A172 (cell line): ENCODE data around the gene C20orf144. TPM values are rescaled to one million over a fixed set of nuclear protein-coding genes. Genes with fewer than 3 reads are reported as not detected.

Source experiments
- DNase-seq: peaks from one replicate; pipeline ENCODE4 v3.0.0-alpha.2; 2015; ENCODE audit warnings: low spot score
- total RNA-seq: library from RNA; depleted of rRNA; stranded (reverse); fragments of >200 nt; shearing (Covaris generic); gene quantifications from 2 replicates; pipeline ENCODE4 v1.2.3, GENCODE V29; 2014

C20orf144 gene
- total RNA-seq, 1 experiment from 2014 or later: not detected

- DNase-seq: no peak
Observed at GRCh38 chr20:33650111-33650752, 11.9 kb upstream of the C20orf144 start.

- no peak for DNase-seq
Observed at GRCh38 chr20:33650753-33651561, 11.2 kb upstream of the C20orf144 start.

- DNase-seq: peak; percentile 27
Observed at GRCh38 chr20:33651562-33652048, 10.5 kb upstream of the C20orf144 start.

GRCh38 chr20:33653218-33653899 is 8.8 kb upstream of the C20orf144 start:
- peak; percentile 64 for DNase-seq

- no peak for DNase-seq
Observed at GRCh38 chr20:33653900-33654596, 8.1 kb upstream of the C20orf144 start.

GRCh38 chr20:33654680-33655161 is 7.4 kb upstream of the C20orf144 start:
- no peak for DNase-seq

- no peak for DNase-seq
Observed at GRCh38 chr20:33655164-33655563, 7.0 kb upstream of the C20orf144 start.

- DNase-seq: no peak
Observed at GRCh38 chr20:33656010-33656782, 5.9 kb upstream of the C20orf144 start.

- no peak for DNase-seq
Observed at GRCh38 chr20:33656783-33657703, 5.1 kb upstream of the C20orf144 start.

- DNase-seq: no peak
Observed at GRCh38 chr20:33657704-33658095, 4.4 kb upstream of the C20orf144 start.

- no peak for DNase-seq
Observed at GRCh38 chr20:33658510-33658909, 3.6 kb upstream of the C20orf144 start.

GRCh38 chr20:33658929-33659328 is 3.2 kb upstream of the C20orf144 start:
- no peak for DNase-seq

GRCh38 chr20:33659341-33660034 is 2.6 kb upstream of the C20orf144 start:
- no peak for DNase-seq

- no peak for DNase-seq
Observed at GRCh38 chr20:33660035-33660684, 2.0 kb upstream of the C20orf144 start.

GRCh38 chr20:33660685-33661058 is 1.5 kb upstream of the C20orf144 start:
- no peak for DNase-seq

GRCh38 chr20:33663161-33664084 is 1.3 kb downstream of the C20orf144 start:
- DNase-seq: peak; percentile 75

GRCh38 chr20:33664085-33664761 is 2.1 kb downstream of the C20orf144 start:
- DNase-seq: no peak
